A549 (cell line): ENCODE measurements around the gene DCBLD1.

Experiments used
- CTCF ChIP-seq: fragments of >200 bp; sonication (Bioruptor Twin); formaldehyde crosslinking; IDR thresholded peaks from 3 replicates; pipeline ENCODE4 v1.5.1; 2016
- HMGXB4 ChIP-seq: fragments of 250-450 bp; sonication (Bioruptor Pico); IDR thresholded peaks from 2 replicates; pipeline ENCODE4 v1.5.0; 2021; ENCODE audit warnings: mild to moderate bottlenecking, moderate library complexity, borderline replicate concordance
- NR3C1 ChIP-seq: fragments of >200 bp; sonication (Bioruptor Twin); formaldehyde crosslinking; IDR thresholded peaks from 3 replicates; pipeline ENCODE4 v1.6.1; 2017
- POLR2A ChIP-seq: IDR thresholded peaks from 2 replicates; pipeline ENCODE4 v1.6.1; 2012; ENCODE audit warnings: mild to moderate bottlenecking, low read length

GRCh38 chr6:117555262-117555849, 72.9 kb downstream of the DCBLD1 start:
- TF ChIP-seq CTCF (no peak), HMGXB4 (CRISPR knock-in tag) (no peak), POLR2A (no peak), NR3C1 (no peak)
